Muscle layer of duodenum (tissue), 2 donors: ENCODE measurements around the gene HNRNPUL1.

Experiments
- H3K27ac ChIP-seq: one replicate; pipeline ENCODE4 v1.7.0; 2013; ENCODE audit warnings: mild to moderate bottlenecking, low read length
- H3K27me3 ChIP-seq: one replicate; pipeline ENCODE4 v1.7.0; 2013; ENCODE audit warnings: low read depth, mild to moderate bottlenecking, control low read depth, low read length
- H3K36me3 ChIP-seq, 2 donors: one replicate each; pipeline ENCODE4 v1.7.0; 2013; ENCODE audit warnings: low read length in 2 of 2, control low read depth in 1 of 2, mild to moderate bottlenecking in 1 of 2; ENCODE audit not compliant: insufficient read depth in 2 of 2, control insufficient read depth in 1 of 2
- H3K4me1 ChIP-seq, 2 donors: one replicate each; pipeline ENCODE4 v1.7.0; 2013; ENCODE audit warnings: low read length in 2 of 2, mild to moderate bottlenecking in 2 of 2, control low read depth in 1 of 2, moderate library complexity in 1 of 2; ENCODE audit not compliant: insufficient read depth in 2 of 2, control insufficient read depth in 1 of 2
- H3K4me3 ChIP-seq, 2 donors: one replicate each; pipeline ENCODE4 v1.7.0; 2013; ENCODE audit warnings: low read length in 2 of 2, low read depth in 1 of 2, mild to moderate bottlenecking in 1 of 2
- H3K9me3 ChIP-seq, 2 donors: one replicate each; pipeline ENCODE4 v1.7.0; 2013; ENCODE audit warnings: low read length in 2 of 2, control low read depth in 1 of 2, mild to moderate bottlenecking in 1 of 2; ENCODE audit not compliant: control insufficient read depth in 1 of 2
- donor health status: healthy.

HNRNPUL1 gene

GRCh38 chr19:41352609-41353465 lies 88.7 kb downstream of the HNRNPUL1 start:
- Histone ChIP-seq H3K36me3 (peaks cover 0 to 4% of the 10 kb centered on the region in 2 donors), H3K27me3 (no peaks in the 10 kb centered on the region), H3K27ac (peak overlapping the region; percentile 23), H3K4me1 (peaks cover 0 to 31% of the 10 kb centered on the region in 2 donors), H3K4me3 (peak overlapping the region; percentile 83 to 95), H3K9me3 (no peaks in the 10 kb centered on the region)

- Histone ChIP-seq H3K27me3 (no peaks in the 10 kb centered on the region), H3K4me3 (peak within 1 kb of the TSS; percentile 83 to 95), H3K27ac (peak within 1 kb of the TSS; percentile 23), H3K4me1 (peaks cover 0 to 28% of the 10 kb centered on the region in 2 donors), H3K36me3 (no peaks in the 10 kb centered on the region), H3K9me3 (no peaks in the 10 kb centered on the region)
These were observed 89.5 kb downstream of the HNRNPUL1 start, which contains the start of gene TGFB1 for GRCh38 chr19:41353466-41354342. TSS of gene TGFB1 (minus strand) at chr19:41353922. CDS start at chr19:41353044, 878 bp downstream.

GRCh38 chr19:41354343-41354953 lies 90.3 kb downstream of the HNRNPUL1 start:
- H3K27me3 ChIP-seq: no peaks in the 10 kb centered on the region
- H3K4me3 ChIP-seq: peak overlapping the region; percentile 39 to 95
- no peaks in the 10 kb centered on the region for H3K36me3 ChIP-seq
- no peak overlapping the region for H3K27ac ChIP-seq
- no peaks in the 10 kb centered on the region for H3K9me3 ChIP-seq
- H3K4me1 ChIP-seq: peaks cover 0 to 28% of the 10 kb centered on the region in 2 donors

GRCh38 chr19:41355035-41355434 lies 90.9 kb downstream of the HNRNPUL1 start:
- Histone ChIP-seq H3K4me3 (no peak overlapping the region), H3K27ac (no peak overlapping the region), H3K4me1 (peaks cover 0 to 25% of the 10 kb centered on the region in 2 donors), H3K27me3 (no peaks in the 10 kb centered on the region), H3K36me3 (no peaks in the 10 kb centered on the region), H3K9me3 (no peaks in the 10 kb centered on the region)

GRCh38 chr19:41355802-41356201 lies 91.6 kb downstream of the HNRNPUL1 start:
- Histone ChIP-seq H3K4me3 (no peak overlapping the region), H3K4me1 (peaks cover 0 to 19% of the 10 kb centered on the region in 2 donors), H3K9me3 (no peaks in the 10 kb centered on the region), H3K27ac (no peak overlapping the region), H3K27me3 (no peaks in the 10 kb centered on the region), H3K36me3 (no peaks in the 10 kb centered on the region)

- H3K4me3 ChIP-seq: no peak overlapping the region
- H3K27ac ChIP-seq: no peak overlapping the region
- peaks cover 0 to 16% of the 10 kb centered on the region in 2 donors for H3K4me1 ChIP-seq
These were observed 93.0 kb downstream of the HNRNPUL1 start for GRCh38 chr19:41356984-41357739.

More at GRCh38 chr19:41356984-41357739, 93.0 kb downstream of the HNRNPUL1 start:
- Histone ChIP-seq H3K9me3 (no peaks in the 10 kb centered on the region), H3K36me3 (no peaks in the 10 kb centered on the region), H3K27me3 (no peaks in the 10 kb centered on the region)
